H54 (cell line): ENCODE measurements around the gene METTL2B.

ENCODE experiments used
- DNase-seq: peaks from one replicate; pipeline ENCODE4 v3.0.0; 2011; ENCODE audit warnings: low spot score, mixed read lengths; ENCODE audit not compliant: insufficient read length
- FAIRE-seq: peaks from 3 replicates; lab custom pipeline; 2011; peaks lifted over from hg19 to GRCh38; lab: Jason Lieb, UNC
- POLR2A ChIP-seq: IDR thresholded peaks from 2 replicates; pipeline ENCODE4 v1.6.1; 2011; ENCODE audit warnings: low read depth, mild to moderate bottlenecking, low read length

The METTL2B gene, protein sequence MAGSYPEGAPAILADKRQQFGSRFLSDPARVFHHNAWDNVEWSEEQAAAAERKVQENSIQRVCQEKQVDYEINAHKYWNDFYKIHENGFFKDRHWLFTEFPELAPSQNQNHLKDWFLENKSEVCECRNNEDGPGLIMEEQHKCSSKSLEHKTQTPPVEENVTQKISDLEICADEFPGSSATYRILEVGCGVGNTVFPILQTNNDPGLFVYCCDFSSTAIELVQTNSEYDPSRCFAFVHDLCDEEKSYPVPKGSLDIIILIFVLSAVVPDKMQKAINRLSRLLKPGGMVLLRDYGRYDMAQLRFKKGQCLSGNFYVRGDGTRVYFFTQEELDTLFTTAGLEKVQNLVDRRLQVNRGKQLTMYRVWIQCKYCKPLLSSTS

DNA sequence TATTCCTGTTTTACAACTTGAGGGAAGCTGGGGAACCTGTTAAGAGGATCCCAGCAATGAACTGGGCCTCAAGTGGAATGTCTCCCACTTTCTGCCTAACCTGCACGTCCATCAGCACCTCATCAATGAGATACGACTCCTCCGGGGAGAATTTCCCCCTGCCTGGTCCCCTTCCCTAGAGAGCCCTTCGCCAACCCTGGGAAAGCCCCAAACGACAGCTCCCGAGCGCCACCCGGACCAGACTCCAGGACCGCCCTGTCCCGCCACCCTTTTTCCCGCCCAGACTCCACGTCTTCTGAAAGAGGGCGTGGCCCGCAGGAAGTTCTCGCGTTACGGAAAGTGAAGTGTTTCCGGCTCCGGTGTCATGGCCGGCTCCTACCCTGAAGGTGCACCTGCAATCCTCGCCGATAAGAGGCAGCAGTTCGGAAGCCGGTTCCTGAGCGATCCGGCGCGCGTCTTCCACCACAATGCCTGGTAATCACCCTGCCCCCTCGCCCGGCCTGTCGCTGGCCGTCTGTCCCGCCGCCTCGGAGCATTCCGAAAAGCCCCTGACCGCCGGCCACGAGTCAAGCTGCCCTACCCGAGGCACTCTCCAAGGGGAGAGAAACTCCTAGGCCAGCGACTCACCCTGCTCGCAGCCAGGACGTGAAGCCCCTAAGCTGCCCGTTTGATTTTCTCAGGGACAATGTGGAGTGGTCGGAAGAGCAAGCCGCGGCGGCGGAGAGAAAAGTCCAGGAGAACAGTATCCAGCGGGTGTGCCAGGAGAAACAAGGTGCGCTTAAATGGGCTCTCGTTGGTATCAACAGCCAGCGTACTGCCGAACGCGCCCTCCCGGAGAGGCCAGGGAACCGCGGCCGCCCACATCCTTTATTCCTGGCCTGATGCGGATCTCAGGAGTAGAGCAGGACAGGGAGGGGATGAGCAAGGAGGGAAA, at the start of gene METTL2B:
Gene METTL2B (plus strand): TSS at position 347 of the 934 bp plus-strand sequence. CDS start 18 bp downstream, at position 365.
- peak; percentile 74 for FAIRE-seq
- TF ChIP-seq POLR2A = peak; percentile 67
- DNase-seq = peak; percentile 62

DNA sequence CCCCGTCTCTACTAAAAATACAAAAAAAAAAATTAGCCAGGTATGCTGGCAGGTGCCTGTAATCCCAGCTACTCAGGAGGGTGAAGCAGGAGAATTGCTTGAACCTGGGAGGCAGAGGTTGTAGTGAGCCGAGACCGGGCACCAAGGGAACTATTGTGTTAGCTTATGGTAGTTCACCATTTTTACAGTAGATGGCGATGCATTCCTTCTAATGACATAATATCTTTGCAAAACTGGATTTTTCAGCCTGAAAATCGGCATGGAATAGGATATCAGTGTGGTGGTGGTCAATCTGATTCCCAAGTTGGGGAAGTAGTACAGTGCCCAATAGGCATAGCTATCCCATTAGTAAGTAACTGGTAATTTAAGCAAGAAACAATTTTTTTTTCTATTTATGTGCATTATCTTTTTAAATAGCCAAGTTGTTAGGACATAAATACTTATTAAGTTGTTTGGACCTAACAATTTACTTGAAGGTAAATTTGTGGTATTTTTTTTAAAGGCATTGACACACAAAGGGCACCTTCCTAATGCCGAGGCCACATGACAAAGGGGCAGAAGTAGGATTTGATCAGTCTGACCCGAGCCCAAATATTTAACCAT, 49.2 kb upstream of the METTL2B start:
- FAIRE-seq = no peak
- no peak for DNase-seq
- TF ChIP-seq POLR2A = no peak

DNA sequence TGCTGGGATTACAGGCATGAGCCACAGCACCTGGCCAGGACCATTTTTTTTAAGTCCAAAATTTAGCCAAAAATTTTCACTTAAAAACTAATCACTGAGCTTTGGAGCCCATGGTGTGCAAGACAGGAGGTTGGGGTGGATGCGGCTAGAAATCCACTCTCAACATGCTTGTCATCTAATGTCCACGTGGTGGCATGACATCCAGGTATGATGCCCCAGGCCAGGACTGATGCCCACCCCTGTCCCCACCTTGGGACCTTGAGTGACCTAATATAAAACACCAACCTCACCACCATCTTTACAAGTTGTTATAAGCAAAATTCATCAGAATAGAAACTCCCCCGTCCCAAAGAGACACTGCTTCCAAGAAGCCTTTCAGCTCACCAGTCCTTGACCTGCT, 46.3 kb upstream of the METTL2B start:
- no peak for TF ChIP-seq POLR2A
- no peak for DNase-seq
- no peak for FAIRE-seq

DNA sequence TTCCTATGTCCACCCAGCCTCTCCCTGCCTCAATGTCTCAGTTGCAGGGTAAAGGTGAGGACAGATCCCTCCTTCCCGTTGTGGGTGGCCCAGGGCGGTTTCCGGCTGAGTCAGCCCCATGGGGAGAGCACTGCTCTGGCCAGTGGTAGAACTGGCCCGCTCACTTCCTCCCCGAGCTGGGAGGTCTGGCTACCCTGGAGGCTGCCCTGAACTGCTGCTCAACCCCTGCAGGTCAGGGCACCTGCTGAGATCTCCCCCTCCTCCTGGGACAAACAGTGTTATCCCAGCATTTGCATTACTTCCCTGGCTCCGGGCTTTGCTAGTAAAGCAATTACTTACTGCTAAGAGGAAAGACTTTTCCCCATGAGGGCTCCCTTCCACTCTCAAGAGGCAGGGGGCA, 45.3 kb upstream of the METTL2B start:
- no peak for TF ChIP-seq POLR2A
- DNase-seq (no peak), FAIRE-seq (no peak)

DNA sequence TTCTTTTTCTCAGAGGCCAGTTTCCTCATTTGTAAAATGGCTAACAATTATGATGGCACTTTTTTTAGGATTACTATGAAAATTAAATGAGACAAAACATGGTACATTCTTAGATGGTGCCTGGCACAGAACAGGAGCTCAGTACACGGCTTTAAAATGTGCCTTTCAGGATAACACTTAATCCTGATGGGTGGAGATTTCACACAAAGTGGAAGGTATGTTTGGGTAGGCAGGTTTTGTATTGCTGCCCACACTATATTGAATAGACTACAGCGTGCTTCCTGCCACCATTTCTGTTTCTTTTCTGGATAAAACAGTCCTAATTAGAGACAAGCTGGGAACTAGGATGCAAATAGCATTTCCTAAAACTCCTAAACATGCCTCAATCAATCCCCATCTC, 44.8 kb upstream of the METTL2B start:
- DNase-seq = no peak
- TF ChIP-seq POLR2A = no peak
- no peak for FAIRE-seq

DNA sequence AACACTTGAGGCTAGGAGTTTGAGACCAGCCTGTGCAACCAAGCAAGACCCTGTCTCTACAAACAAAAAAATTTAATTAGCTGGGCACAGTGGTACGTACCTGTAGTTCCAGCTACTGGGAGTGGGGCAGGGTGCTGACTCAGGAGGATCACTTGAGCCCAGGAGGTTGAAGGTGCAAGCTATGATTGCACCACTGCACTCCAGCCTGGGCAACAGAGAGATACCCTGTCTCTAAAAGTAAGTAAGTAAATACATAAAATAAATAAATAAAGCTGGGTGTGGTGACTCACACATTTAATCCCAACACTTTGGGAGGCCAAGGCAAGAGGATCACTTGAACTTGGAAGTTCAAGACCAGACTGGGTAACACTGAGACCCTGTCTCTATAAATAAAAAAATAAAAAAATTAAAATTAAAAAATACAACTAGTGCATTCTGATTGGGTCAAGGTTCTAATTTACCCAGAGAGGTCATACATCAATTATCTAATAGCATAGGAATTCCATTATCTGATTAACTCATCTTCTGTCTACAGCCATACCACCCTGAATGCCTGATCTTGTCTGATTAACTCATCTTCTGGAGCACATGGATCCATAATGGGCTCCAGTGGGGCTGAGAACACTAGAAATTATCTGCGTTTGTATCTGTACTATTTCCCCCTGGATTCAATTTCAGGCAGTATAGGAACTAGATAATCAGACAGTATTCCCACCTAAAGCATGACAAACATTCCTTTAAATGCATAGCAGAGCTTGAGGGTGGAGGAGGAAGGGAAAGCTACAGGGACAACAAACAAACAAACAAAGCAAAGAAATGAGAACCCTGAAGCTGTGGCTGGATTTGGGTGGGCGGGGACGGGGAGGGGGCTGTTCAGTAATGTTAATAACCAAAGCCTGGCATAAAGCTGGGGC, 41.9 kb upstream of the METTL2B start:
- no peak for FAIRE-seq
- no peak for DNase-seq
- TF ChIP-seq POLR2A = no peak

DNA sequence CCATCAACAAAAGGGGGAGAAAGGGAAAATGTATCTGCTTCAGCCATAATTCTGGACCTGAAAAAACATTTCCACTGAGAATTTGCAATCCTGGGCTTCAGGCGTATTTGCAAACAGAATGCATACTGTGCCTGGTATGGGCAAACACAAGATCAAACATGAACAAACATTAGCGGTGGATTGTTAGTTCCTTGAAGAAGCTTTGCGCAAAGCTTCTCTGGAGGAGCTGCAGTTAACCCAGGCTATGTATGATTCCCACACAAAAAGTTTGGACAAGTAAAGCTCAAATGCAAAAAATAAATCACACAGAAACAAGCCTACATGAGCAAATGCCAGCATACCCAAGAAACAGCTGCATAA, 41.2 kb upstream of the METTL2B start:
- TF ChIP-seq POLR2A = no peak
- FAIRE-seq (no peak), DNase-seq (no peak)

DNA sequence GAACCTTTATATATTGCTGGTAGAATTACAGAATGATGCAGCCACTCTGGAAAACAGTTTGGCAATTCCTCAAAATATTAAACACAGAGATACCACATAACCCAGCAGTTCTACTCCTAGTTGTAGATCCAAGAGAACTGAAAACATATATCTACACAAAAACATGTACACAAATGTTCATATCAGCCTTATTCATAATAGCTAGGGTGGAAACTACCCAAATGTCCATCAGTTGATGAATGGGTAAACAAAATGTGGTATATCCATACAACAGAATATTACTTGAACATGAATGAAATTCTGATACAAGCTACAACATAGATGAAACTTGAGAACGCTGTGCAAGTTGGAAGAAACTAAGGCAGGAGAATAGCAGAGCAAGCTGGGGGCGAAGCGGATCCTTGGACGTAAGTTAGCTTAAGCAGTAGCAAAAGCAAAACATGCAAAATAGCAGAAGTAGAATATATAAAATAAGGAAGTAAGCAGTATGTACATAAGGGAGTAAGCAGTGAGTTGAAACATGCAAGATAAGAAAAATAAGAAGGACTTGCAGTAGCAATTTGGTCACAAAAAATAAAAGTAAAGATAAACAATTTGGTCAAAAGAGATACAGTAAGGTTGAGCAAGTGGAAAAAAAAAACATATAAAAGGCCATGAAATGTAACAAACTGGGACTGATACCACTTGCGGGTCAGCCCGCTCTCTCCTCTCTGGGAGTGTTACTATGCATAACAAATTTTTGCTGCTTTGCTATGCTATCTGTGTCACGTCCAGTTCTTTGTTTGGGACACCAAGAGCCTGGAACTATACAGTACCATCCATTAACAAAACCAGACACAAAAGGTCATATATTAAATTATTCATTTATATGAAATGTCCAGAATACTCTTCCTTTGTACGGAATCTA, 38.9 kb upstream of the METTL2B start:
- no peak for TF ChIP-seq POLR2A
- DNase-seq = no peak
- FAIRE-seq = no peak

DNA sequence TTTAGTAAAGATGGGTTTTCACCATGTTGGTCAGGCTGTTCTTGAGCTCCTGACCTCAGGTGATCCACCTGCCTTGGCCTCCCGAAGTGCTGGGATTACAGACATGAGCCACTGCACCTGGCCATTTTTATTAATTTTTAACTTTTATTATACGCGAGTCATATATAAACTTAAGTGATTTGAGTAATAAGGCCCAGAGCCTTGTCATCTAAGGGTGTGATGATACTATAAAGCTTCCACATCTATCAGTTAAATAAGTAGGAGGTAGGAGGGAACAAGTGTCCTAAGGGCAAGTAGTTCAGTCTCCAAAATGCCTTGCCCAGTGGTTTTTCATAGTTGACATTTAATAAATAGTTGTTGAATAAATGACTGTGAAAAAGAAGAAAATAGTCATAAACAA, 34.2 kb upstream of the METTL2B start:
- DNase-seq = no peak
- FAIRE-seq = no peak

DNA sequence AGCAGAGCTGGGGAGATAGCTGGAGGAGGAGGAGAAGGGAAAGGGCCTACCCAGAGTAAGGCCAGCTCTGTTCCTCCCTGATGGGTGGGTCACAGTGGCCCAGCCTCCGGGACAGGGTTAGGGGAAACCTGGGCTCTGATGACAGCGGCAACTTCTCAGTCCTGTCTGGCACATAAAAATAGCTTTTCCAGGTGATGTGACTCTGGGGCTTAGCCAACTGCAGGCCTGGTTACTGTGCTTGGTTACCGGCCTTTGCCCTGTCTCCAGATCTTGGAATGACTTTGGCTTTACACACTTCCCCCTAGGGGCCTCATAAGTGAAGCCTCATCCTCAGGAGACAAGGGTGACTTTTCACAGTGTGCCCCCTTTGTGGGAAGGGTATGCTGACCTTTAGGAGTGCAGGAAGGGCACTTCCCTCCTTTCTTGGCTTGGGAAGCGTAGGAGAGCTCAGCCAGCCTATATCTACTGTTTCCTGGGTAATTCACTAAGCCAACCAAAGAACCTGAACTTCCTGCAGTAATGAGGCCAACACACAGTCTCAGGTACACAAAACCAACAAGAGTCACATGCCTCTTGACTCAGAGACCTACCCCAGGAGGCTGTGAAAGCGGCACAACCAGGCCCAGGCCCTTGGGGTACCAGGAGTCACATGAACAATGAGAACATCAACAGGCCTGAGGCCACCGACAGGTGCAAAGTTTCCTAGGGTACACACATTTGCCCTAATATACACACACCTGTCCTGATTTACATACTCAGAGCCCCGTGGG, 32.5 kb upstream of the METTL2B start:
- DNase-seq (no peak), FAIRE-seq (no peak)

More for the DNA sequence above, 34.2 kb upstream of the METTL2B start:
- TF ChIP-seq POLR2A = no peak

DNA sequence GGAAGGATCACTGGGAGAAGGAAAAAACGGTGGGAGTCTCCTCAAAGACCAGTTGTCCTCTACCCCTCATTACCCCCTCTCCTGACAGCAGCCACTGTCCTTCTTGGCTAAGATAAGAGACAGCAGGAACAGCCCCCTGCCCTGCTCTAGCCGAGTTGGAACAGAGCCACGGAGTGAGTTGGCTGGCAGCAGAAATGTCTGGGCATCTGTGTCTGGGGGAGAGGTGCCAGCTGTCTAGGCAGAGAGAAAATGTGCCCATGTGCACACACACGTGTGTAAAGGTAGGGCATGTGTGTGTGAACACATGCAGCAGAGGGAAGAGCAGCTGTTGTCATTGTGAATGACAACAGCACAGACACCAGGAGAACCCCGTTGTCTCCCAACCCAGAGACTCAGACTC, 30.2 kb upstream of the METTL2B start:
- TF ChIP-seq POLR2A = no peak
- FAIRE-seq = no peak
- no peak for DNase-seq

More for the DNA sequence above, 32.5 kb upstream of the METTL2B start:
- no peak for TF ChIP-seq POLR2A
